DND-41 (cell line): Measurements from ENCODE around the gene PERM1.

Experiments
- EZH2 ChIP-seq: IDR thresholded peaks from 3 replicates; pipeline ENCODE4 v1.6.1; 2012; ENCODE audit warnings: borderline replicate concordance, low read depth, mild to moderate bottlenecking, moderate library complexity, low read length, inconsistent platforms; ENCODE audit not compliant: severe bottlenecking
- TF ChIP-seq, protein P1 (sequence below): IDR thresholded peaks from 2 replicates; pipeline ENCODE4 v1.5.1; 2012; ENCODE audit warnings: borderline replicate concordance, low read length, moderate library complexity, mild to moderate bottlenecking; ENCODE audit not compliant: poor library complexity, severe bottlenecking; ENCODE audit errors: extremely low read depth

DNA sequence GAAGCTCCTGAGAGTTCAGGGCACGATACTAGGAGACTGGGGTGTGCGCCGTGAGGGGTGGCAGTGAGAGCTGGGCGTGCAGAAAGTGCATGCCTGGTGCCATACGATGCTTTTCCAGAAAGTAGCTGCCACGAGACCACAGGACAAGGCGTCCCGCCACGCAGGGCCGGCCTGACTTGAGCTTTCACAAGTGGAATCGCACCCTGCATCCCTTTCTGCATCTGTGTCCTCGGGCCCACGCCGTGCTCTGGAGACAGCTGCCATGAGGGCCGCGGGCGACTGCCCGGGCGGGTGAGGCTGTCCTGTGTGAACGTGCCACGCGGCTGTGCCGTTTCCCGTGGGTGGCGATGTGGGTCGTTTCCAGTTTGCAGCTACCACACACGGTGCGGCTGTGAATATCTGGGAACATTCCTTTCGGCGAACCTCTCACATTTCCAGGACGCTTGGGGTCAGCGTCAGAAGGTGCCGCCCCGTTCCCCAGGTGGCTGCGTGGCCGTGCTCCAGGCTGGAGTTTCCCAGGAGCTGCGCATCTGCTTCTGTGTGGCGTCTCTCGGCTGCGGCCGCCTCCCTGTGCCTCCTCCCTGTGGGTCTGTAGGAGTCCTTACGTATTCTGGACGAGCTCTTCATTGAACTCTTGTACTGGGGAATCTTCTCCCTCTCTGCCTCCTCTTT lies 1.0 kb upstream of the PERM1 start:
- TF ChIP-seq, protein P1, sequence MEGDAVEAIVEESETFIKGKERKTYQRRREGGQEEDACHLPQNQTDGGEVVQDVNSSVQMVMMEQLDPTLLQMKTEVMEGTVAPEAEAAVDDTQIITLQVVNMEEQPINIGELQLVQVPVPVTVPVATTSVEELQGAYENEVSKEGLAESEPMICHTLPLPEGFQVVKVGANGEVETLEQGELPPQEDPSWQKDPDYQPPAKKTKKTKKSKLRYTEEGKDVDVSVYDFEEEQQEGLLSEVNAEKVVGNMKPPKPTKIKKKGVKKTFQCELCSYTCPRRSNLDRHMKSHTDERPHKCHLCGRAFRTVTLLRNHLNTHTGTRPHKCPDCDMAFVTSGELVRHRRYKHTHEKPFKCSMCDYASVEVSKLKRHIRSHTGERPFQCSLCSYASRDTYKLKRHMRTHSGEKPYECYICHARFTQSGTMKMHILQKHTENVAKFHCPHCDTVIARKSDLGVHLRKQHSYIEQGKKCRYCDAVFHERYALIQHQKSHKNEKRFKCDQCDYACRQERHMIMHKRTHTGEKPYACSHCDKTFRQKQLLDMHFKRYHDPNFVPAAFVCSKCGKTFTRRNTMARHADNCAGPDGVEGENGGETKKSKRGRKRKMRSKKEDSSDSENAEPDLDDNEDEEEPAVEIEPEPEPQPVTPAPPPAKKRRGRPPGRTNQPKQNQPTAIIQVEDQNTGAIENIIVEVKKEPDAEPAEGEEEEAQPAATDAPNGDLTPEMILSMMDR = no peak
- no peak for TF ChIP-seq EZH2
